NCI-H524 treated with DMSO at 0.1 percent for 48 hours (cell line): ENCODE results near the gene TAF9B.
"Not testable (repeated sequence)": the region's sequence is repeated elsewhere in the genome, so short reads cannot be mapped to it uniquely, and the experiment has no call there.

ENCODE experiments used
- DNase-seq: peaks from one replicate; lab custom pipeline; 2025; lab: John Stamatoyannopoulos, UW

TAF9B gene

GRCh38 chrX:78139160-78140123, at the start of gene TAF9B:
Gene TAF9B, minus strand, starts transcription at chrX:78139650. Its CDS starts 39 bp downstream, at chrX:78139611.
- DNase-seq, result peak; percentile 46

- DNase-seq, result no peak
These were observed 43.4 kb upstream of the TAF9B start for GRCh38 chrX:78182881-78183280.

- DNase-seq, result no peak
These were observed 41.9 kb upstream of the TAF9B start for GRCh38 chrX:78181307-78181706.

GRCh38 chrX:78168065-78168464, 28.6 kb upstream of the TAF9B start:
- DNase-seq, result no peak

- no peak for DNase-seq
These were observed 26.0 kb upstream of the TAF9B start for GRCh38 chrX:78165425-78165824.

- not testable (repeated sequence) for DNase-seq
These were observed 23.7 kb upstream of the TAF9B start for GRCh38 chrX:78163175-78163574.

- DNase-seq, result not testable (repeated sequence)
These were observed 21.3 kb upstream of the TAF9B start for GRCh38 chrX:78160711-78161110.

GRCh38 chrX:78157846-78158245, 18.4 kb upstream of the TAF9B start:
- DNase-seq, result not testable (repeated sequence)

- not testable (repeated sequence) for DNase-seq
These were observed 17.9 kb upstream of the TAF9B start for GRCh38 chrX:78157373-78157772.

GRCh38 chrX:78147002-78147540, 7.6 kb upstream of the TAF9B start:
- not testable (repeated sequence) for DNase-seq

GRCh38 chrX:78140206-78140605, 756 bp upstream of the TAF9B start:
- DNase-seq, result no peak

GRCh38 chrX:78133238-78133960, 6.1 kb downstream of the TAF9B start:
- no peak for DNase-seq

- no peak for DNase-seq
These were observed 8.3 kb downstream of the TAF9B start for GRCh38 chrX:78131117-78131516.

- DNase-seq, result no peak
These were observed 9.1 kb downstream of the TAF9B start for GRCh38 chrX:78130396-78130795.

GRCh38 chrX:78129714-78130113, 9.7 kb downstream of the TAF9B start:
- no peak for DNase-seq

- DNase-seq, result not testable (repeated sequence)
These were observed 13.7 kb downstream of the TAF9B start for GRCh38 chrX:78125781-78126180.

GRCh38 chrX:78125148-78125547, 14.3 kb downstream of the TAF9B start:
- no peak for DNase-seq

GRCh38 chrX:78124307-78124706, 15.1 kb downstream of the TAF9B start:
- DNase-seq, result no peak

GRCh38 chrX:78123190-78123589, 16.3 kb downstream of the TAF9B start:
- no peak for DNase-seq

- DNase-seq, result no peak
These were observed 19.8 kb downstream of the TAF9B start for GRCh38 chrX:78119521-78120227.

- DNase-seq, result no peak
These were observed 20.8 kb downstream of the TAF9B start for GRCh38 chrX:78118628-78119027.

- DNase-seq, result no peak
These were observed 22.7 kb downstream of the TAF9B start for GRCh38 chrX:78116766-78117165.
